ENCODE data around the gene LMCD1. TPM values are rescaled to one million over a fixed set of nuclear protein-coding genes. Genes with fewer than 3 reads are reported as not detected.

Gene LMCD1
- total RNA-seq, 1 donor from 2014 or later = 9.5 TPM

- peaks cover 12% of the 10 kb centered on the region for H3K4me1 Mint-ChIP-seq (ENCODE audit: unreplicated experiment)
- DNase-seq (ENCODE audit: low spot score) = no peak
- TF ChIP-seq CTCF (IDR thresholded peaks at IDR 0.05; ENCODE audit: unreplicated experiment) = no peak
- no peak overlapping the region for H3K4me3 Mint-ChIP-seq (ENCODE audit: unreplicated experiment)
- H3K27ac Mint-ChIP-seq (ENCODE audit: unreplicated experiment) = no peak overlapping the region
- H3K9me3 Mint-ChIP-seq (ENCODE audit: unreplicated experiment) = no peaks in the 10 kb centered on the region
- H3K36me3 Mint-ChIP-seq (ENCODE audit: low read depth, unreplicated experiment) = no peaks in the 10 kb centered on the region
- H3K27me3 Mint-ChIP-seq (ENCODE audit: unreplicated experiment) = peaks cover 6% of the 10 kb centered on the region
Observed at GRCh38 chr3:8621141-8621540, 119.5 kb downstream of the LMCD1 start.

GRCh38 chr3:8621872-8622271 is 120.2 kb downstream of the LMCD1 start:
- no peak for TF ChIP-seq CTCF (IDR thresholded peaks at IDR 0.05; ENCODE audit: unreplicated experiment)
- Mint-ChIP-seq H3K9me3 (ENCODE audit: unreplicated experiment) (no peaks in the 10 kb centered on the region), H3K4me1 (ENCODE audit: unreplicated experiment) (peaks cover 12% of the 10 kb centered on the region), H3K36me3 (ENCODE audit: low read depth, unreplicated experiment) (no peaks in the 10 kb centered on the region), H3K4me3 (ENCODE audit: unreplicated experiment) (no peak overlapping the region), H3K27me3 (ENCODE audit: unreplicated experiment) (peaks cover 6% of the 10 kb centered on the region), H3K27ac (ENCODE audit: unreplicated experiment) (no peak overlapping the region)
- DNase-seq (ENCODE audit: low spot score) = no peak

- H3K27ac Mint-ChIP-seq (ENCODE audit: unreplicated experiment) = peak overlapping the region; percentile 78
- H3K4me3 Mint-ChIP-seq (ENCODE audit: unreplicated experiment) = no peak overlapping the region
- peak; percentile 77 for TF ChIP-seq CTCF (IDR thresholded peaks at IDR 0.05; ENCODE audit: unreplicated experiment)
Observed at GRCh38 chr3:8622873-8623691, 121.5 kb downstream of the LMCD1 start.

GRCh38 chr3:8623741-8624140 is 122.1 kb downstream of the LMCD1 start:
- no peak for DNase-seq (ENCODE audit: low spot score)
- no peaks in the 10 kb centered on the region for H3K36me3 Mint-ChIP-seq (ENCODE audit: low read depth, unreplicated experiment)
- H3K27ac Mint-ChIP-seq (ENCODE audit: unreplicated experiment) = no peak overlapping the region
- no peak for TF ChIP-seq CTCF (IDR thresholded peaks at IDR 0.05; ENCODE audit: unreplicated experiment)
- H3K4me1 Mint-ChIP-seq (ENCODE audit: unreplicated experiment) = peaks cover 12% of the 10 kb centered on the region
- no peaks in the 10 kb centered on the region for H3K9me3 Mint-ChIP-seq (ENCODE audit: unreplicated experiment)
- H3K4me3 Mint-ChIP-seq (ENCODE audit: unreplicated experiment) = no peak overlapping the region
- peaks cover 6% of the 10 kb centered on the region for H3K27me3 Mint-ChIP-seq (ENCODE audit: unreplicated experiment)

More at GRCh38 chr3:8622873-8623691, 121.5 kb downstream of the LMCD1 start:
- peak; percentile 77 for DNase-seq (ENCODE audit: low spot score)
- Mint-ChIP-seq H3K4me1 (ENCODE audit: unreplicated experiment) (peaks cover 12% of the 10 kb centered on the region), H3K27me3 (ENCODE audit: unreplicated experiment) (peaks cover 6% of the 10 kb centered on the region), H3K36me3 (ENCODE audit: low read depth, unreplicated experiment) (no peaks in the 10 kb centered on the region), H3K9me3 (ENCODE audit: unreplicated experiment) (no peaks in the 10 kb centered on the region)

Other genes starting within 250 kb of the LMCD1 start
- gene SSUH2, start 143.0 kb downstream of the LMCD1 start, total RNA-seq (ENCODE audit: unreplicated experiment) = 0.21 TPM
- gene CAV3, start 232.0 kb downstream of the LMCD1 start, total RNA-seq (ENCODE audit: unreplicated experiment) = not detected

All from endothelial cell (in vitro differentiated cells).